Inflammatory macrophage treated with lipopolysaccharide for 1 hour (primary cell): ENCODE results near the gene CA10.

Source experiments
- DNase-seq, 2 donors: peaks; one replicate each; pipeline ENCODE4 v3.0.0-alpha.2; 2020 to 2022

CA10 gene

DNA sequence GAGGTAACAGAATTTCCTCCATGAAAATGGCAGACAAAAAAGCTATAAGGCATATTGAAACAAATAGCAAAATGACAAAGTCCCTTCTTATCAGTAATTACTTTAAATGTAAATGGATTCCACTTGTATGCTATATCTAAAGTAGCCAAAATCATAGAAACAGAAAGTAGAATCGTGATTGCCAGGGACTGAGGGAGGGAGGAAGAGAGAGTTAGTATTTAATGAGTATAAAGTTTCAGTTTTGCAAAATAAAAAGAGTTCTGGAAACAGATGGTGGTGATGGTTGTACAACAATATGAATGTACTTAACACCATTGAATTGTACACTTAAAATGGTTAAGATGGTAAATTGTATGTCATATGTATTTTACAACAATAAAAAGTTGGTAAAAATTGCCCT is 407.4 kb downstream of the CA10 start:
- no peak for DNase-seq

DNA sequence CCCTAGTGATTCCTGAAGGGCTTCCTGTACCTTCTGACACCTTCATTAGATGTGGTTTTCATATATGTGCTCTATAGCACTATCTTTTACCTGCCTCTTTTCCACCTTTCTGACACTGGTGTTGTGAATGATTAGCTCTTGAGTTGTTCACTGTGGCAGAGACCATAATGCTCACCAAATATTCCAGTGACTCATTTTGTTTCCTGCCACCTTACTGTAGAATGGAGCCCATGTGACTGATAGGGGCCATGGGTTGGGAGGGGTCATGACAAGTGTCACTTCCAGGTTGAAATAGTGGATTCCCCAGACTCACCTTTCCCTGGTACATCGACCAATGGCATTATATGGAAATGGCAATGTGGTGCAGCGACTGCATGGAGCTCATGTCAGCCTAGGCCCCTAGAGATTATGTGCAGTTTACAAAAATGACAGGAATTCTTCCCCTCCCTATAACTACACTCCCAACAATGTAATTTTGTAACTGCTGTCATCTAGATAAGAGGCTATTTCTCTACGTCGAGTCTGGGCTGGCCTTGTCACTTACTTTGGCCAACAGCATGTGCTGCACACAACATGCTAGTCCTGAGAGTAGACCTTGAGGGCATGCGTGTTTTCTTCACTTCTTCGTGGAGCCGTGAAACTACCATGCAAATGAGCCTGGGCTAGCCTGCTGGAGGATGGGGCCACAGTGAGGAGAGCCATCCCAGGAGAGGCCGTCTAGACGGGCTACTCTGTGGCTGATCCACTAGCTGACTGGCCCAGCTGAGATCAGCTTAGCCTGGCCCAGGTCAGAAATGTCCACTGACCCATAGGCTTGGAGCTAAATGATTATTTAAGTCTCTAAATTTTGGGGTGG is 409.5 kb downstream of the CA10 start:
- DNase-seq: no peak

DNA sequence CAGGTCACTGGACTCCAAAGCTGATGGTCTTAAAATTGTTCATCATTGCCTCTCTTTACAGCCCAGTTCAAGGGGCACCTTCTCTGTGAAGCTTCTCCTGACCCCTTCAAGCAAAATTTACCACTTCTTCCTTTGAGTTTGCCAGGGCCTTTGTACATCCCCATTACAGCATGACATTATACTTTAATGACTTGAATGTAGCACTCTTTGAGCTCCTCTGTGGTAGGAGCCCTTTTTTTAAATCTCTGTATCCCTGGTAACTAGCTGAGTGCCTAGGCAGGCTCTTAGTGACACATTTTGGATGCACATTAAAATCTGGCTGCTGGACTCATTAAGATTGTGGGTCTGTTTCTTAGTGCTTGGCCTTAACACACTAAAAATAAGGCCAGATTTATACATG is 412.1 kb downstream of the CA10 start:
- DNase-seq: no peak

DNA sequence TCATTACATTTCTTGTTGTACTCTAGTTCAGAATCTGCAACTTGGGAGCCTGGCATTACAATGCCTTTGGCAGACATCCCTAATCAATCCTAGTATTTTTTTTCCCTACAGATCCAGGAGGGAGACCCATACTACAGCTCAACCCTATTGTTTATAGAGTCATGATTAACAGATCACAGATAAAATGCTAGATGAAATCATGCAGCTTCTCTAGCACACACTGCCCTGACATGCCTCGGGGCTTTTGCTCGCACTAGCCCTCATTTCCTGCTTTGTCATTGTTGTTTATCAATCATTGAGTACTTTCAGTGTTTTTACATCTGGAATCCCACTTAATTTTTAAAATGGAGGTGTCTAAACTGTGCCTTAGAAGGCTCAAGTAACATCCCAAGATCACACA is 412.5 kb downstream of the CA10 start:
- DNase-seq: no peak

DNA sequence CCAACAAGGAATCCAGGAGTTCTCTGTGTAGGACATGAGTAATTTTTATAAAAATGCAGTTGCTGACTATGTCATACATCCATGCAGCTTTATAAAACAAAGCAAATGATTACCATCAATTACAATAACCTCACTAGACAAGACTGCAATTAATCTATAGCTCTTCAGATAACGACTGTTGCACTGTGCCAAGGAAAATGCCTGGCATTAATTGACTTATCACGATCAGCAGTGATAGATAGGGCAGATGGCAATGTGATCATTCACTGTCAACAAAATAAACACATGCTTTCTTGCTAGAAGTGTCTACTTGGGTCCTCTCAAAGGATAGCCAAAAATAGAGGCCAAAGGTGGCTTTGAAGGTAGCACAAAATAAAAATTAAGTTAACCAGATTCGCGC is 415.0 kb downstream of the CA10 start:
- no peak for DNase-seq

DNA sequence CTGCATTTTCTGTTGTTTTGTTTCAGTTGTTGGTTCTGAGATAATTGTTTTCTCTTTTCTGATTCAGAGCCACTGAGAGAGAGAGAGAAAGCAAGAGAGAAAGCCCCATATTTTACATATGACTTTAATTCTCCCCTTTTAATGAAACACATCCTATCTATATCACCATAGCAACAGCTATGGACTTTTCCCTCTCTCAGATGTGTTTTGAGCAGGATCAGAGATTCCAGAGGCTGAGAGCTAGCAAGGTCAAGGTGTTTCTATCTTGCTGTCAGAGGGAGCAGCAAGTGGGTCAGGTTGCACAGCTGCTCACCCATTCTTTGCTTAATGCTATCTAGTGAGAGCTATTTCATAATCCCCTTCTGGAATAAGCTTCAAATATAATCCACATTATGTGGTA is 415.9 kb downstream of the CA10 start:
- DNase-seq: no peak

DNA sequence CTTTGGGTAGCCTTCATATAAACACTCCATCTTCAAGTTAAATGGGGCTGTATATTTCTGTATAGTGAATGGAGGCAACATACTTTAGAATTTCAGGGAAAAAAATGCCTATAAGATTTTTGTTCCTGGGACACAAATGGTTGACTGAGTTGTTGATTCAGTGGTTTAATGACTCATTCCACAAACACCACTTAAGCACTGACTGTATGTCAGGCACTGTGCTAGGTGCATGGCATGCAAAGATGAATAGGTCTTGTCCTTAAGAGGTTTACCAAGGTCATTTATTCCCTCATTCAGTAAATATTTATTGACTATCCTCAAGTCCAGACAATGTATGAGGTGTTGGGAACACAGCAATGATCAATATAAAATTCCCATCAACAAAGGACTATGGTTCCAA is 417.1 kb downstream of the CA10 start:
- no peak for DNase-seq

DNA sequence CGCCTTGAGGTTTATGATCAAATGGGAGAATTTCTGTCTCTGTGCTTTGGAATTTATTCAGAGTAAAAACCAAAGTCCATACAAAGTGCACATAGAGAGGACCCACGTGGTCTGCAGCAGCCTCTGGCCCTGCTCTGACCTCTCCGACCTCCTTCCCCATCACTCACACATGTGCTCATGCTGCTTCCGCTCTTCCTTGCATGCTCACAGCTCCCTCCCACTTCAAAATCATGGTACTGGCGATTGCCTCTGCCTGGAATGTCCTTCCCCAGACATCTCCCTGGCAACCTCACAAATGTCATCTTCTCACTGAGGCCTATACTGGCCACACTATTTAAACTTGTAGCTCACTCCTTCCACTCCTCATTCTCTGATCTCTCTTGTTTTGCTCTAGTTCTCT is 418.0 kb downstream of the CA10 start:
- DNase-seq: no peak

DNA sequence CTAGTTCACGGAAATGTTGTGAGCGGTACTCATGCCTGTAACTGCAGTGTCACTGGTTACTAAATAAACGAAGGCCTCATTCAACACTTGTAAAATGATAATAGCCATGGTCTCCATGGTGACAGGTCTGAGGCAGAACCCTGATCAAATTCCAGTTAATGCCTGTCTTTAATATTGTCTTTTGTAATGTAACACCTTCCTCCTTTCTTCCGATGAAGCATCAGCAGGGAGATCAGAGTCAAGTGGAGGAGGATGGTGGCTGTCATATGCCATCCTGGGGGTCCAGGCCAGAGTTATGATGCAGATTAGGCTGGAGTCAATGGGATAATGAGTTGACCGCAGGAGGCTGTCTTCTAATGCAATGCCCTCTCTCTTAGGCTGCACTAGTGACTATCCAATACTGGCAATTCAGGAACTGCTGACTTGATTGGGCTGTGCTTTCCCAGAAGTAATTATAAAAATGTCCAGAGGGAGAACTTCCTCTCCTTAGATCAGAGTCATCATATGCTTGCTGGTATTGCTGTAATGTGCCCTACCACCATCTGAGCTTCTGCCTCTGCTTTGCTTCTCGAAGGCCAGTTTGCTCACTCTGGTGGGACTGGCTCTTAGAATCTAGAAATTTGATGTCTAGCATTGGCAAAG is 419.1 kb downstream of the CA10 start:
- no peak for DNase-seq

DNA sequence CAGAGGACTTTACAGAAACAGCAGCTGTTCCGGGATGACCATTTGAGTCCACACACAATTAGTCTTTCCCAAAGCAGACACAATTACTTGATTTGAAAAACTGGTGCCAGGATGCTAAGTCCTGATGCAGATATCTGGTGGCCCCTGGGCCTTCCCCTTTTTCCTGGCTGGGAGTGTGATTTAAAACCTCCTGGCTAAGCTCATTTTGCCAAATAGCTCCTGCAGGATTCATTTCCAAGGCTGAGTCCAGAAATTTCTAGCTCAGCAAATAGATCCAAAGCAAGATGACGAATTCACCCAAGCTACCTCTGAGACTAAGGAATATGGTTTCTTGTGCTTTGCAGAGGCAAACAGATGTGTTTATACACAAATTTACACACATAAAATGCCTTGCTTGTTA is 422.2 kb downstream of the CA10 start:
- DNase-seq: no peak

DNA sequence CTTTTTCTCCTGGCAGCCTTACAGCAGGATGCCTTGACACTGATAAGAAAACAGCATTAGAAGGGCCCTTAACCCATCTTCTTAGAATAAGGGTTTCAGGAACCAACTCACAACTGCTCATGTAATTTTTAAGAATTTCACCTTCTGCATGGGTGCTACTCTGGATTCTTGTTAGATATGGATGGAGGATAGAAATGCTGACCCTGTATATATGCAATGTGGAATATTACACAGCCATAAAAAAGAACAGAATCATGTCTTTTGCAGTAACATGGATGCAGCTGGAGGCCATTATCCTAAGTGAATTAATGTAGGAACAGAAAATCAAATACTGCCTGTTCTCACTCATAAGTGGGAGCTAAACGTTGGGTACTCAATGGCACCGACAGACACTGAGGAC is 423.5 kb downstream of the CA10 start:
- no peak for DNase-seq

DNA sequence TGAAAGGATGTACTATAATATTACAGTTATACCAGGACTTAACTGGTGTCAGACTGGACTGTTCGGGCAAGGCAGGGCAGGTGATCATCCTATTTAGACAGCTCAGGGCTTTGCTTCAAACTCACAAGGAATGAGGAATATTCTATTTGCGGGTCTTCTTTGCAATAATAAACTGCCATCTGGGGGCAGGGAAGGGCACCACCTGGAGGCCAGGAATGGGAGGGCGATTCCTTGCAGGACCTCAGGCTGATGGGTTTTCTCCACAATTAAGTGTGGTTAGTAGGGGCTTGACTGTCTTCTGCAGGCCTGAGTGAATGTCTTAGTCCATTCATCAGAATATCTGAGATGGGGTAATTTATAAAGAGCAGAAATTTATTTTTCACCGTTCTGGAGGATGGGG is 424.1 kb downstream of the CA10 start:
- DNase-seq: peak in 1 of 2 donors; percentile 9

DNA sequence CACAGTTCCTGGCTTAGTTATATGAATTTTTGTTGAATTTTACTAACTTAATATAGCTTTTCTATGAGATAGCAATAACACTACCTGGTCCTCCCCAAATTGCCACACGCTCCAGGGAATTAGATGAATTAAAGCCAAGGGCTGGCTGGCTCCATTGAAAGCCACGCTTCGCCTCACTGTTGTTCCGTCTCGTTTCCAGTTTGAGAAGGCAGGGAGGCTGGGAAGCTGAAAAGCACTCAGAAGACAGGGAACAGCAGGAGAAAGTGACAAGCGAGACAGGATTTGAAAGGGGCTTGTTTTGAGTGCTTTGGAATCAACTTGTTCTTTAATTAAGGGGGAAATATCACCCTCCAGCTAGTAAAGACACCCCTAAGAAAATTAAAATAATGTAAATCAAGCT is 425.3 kb downstream of the CA10 start:
- DNase-seq: no peak

DNA sequence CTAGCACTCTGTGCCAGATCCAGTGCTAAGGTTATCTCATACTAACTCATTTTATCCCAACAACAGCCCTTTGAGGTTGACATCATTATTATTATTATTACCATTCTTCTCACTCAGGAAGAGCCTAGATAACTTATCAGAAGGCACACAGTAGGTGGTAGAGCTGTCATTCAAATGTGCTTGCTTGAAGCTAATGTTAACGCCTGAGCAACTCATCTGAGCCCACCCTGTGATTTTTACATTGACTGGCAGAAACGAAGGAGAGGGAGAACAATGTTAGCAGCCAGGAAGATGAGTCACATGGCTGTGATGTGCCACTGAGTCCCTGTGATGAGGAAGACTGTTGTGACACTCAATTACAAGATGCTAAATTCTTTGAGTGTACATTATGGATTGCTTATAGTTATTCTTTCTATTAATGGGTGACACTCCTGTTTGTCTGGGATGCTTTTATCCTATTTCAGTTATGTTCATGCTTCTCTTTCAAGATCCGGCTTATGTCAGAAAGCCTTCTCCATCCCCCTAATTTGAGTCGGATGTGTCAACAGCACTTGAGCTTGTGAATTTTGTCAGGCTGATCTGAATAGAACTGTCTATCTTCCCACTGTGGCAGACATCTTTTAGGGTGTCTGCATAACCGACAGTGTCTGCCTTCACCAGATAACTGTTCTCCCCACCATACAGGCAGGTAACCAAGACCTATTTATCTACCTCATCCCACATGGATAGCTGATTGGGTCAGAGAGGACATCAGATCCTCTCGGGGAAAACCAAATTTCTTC is 426.4 kb downstream of the CA10 start:
- no peak for DNase-seq

DNA sequence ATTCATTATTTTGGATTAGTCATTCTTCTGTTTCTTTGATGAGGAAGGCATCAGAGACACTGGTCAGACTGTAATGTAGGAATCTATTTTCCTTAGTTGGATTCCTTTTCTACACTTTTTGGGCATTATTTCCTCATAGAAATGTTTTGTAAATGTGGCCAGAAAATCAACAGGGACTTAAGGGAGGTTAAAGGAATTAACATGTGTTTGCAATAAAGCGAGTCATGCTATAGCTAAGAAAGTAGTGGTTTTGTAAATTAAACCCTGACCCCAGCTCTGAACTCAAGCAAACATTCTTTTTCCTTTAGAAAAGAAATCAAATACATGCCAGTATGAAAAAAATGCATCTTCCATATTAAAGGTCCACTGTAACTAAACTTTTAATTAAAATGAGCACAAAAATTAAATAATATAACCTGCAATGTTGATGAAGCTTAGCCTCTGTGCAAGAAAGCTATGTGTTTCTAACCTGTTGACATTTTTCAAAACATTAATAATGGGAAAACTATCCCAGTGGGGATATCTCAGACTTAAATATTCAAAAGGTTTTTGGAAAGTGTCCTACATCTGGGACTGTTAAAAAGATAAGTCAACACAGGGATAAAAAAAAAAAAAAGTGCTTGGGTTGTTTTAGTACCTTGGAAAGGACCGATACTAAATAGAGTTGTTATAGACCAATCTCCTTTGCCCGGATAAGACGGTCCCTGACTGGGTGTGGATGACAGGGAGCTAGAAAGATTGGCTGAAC is 428.0 kb downstream of the CA10 start:
- DNase-seq: no peak

DNA sequence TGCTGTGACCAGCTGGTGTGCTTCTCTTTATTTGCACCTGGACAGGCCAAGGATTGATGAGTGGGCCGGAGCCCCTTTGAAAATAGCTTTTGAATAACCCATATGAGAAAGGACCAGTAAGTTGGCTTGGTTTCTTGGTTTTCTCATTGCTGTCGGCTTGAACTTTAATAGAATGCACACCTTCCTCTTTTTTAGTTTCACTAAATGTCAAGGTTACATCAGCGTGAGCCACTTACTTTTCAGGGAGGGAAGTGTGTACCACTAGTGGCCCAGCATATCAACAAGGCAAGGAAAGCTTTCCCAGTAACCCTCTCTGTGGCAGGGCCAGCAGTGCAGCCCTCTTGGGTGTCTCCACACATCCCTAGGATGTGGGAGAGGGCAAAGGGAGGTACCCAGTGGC is 433.3 kb downstream of the CA10 start:
- no peak for DNase-seq

DNA sequence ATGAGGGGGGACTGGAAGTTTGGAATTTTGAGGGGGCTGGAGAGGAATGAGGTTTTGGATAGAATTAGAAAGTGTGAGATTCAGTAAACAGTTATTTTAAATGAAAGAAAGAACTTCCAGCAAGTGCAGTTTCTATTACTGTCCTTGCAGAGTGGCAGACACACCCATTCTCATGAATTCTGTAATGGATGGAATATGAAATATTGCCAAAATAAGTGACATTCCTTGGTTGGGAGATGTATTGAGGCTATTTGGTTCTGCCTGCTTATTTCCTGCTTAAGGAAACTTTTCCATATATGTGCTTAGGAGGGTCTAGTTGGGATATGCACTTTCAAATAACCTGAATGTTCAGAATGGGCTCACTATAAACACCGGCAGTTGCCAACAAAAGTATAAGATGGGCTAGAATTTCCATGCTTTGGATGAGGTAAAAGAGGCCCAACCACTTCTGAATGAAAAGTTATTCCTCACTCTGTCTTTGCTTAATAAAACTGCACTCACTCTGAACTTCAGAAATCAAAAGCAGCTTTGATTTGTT is 434.4 kb downstream of the CA10 start:
- DNase-seq: no peak

DNA sequence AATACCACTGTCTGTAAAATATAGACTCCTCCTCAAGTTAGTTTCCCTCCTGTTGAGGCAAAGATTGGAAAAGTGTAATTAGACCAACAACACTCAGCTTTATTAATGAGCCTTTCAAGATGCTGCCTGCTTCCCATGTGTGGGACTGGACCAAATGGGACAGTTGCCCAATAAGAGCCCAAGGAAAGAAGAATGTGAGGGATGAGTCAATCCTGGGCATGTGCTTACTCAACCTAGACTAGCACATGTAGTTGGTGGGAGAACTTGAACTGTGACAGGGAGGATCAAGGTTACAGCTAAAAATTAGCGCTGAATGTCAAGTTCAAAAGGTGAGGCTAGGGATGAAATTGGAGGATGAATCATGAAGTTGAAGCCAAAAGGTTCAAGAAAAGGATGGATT is 435.5 kb downstream of the CA10 start:
- DNase-seq: no peak

DNA sequence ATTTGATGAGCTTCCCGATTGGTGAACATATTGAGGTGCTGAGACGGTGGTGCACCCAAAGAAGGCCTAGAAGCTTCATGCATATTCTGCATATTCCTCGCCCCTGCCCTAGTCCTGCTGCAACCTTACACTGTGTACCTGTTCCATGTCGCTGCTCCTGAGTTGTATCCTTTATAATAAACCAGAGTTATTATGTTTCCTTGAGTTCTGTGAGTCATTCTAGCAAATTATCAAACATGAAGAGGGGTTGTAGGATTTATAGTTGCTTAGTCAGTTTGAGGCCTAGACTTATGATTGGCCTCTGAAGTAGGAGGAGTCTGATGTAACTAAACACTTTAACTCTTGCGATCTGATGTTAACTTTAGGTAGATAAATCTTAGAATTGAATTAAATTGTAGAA is 436.8 kb downstream of the CA10 start:
- no peak for DNase-seq

DNA sequence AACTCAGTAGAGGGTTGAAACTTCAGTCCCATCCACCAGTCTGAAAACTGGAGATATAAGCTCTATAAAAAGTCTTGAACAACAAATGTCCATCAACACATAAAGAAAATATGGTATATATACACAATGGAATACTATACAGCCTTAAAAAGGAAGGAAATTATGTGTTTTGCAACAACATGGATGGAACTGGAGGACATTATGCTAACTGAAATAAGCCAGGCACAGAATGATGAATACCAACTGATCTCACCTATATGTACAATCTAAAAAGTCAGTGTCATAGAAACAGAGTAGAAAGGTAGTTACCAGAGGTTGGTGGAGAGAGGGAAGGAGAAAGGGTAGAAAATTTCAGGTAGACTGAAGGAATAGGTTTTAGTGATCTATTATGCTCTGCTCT is 438.1 kb downstream of the CA10 start:
- DNase-seq: no peak

DNA sequence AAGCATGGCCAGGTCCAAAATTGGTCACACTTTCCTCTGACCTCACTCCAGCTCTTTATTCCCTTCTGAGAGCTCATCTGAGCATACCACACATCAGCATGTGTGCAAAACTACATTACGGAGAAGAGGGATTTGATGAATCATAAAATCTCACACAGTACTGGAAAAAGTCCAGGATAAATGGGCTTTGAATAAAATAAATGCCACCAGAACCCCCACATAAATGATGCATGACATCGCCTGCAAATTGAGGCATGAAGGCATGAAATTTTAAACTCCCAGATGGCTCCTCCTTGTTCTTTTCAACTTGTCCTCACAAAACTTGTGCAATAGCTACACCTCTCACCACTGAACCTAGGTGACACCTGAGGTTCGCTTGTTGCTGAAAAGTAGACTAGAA is 439.5 kb downstream of the CA10 start:
- DNase-seq: no peak

DNA sequence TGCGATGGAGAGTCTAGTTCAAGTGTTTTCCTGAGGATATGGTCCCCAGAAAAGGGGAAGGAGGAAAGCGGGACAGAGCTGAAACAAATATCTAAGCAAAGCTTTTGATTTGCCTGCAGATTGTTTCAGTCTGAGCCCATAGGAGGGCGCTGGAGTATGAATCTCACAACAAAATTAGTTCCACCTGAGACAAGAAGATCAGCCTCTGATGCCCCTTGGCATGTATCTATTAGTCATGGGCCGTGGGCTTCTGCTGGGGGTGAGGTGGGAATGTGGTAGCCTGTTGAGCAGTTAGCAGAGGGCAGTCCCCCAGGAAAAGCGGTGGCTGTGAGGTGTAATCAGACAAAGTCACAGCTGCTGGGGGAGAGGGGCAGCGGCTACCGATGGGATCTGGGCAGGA is 446.9 kb downstream of the CA10 start:
- DNase-seq: no peak

DNA sequence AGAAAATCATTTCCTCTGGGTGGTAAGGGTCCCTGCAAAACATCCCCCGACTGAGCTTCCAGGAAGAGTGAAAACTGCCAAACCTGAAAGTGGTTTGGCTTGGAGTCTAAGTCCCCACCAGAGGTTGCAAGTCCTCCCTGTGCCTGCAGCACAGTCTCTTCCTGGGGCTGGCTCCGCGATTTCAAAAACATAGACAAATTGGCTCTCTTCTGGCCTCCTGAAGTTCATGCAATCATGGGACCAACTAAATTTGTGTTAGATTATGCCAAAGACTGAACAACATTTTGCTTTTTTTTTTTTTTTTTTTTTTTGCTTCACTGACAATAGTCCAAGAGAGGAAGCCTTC is 447.9 kb downstream of the CA10 start:
- DNase-seq: no peak
